ENCODE results near the gene PLEKHM3.

- TF ChIP-seq, protein P1, sequence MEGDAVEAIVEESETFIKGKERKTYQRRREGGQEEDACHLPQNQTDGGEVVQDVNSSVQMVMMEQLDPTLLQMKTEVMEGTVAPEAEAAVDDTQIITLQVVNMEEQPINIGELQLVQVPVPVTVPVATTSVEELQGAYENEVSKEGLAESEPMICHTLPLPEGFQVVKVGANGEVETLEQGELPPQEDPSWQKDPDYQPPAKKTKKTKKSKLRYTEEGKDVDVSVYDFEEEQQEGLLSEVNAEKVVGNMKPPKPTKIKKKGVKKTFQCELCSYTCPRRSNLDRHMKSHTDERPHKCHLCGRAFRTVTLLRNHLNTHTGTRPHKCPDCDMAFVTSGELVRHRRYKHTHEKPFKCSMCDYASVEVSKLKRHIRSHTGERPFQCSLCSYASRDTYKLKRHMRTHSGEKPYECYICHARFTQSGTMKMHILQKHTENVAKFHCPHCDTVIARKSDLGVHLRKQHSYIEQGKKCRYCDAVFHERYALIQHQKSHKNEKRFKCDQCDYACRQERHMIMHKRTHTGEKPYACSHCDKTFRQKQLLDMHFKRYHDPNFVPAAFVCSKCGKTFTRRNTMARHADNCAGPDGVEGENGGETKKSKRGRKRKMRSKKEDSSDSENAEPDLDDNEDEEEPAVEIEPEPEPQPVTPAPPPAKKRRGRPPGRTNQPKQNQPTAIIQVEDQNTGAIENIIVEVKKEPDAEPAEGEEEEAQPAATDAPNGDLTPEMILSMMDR (IDR thresholded peaks at IDR 0.05) = no peak
- TF ChIP-seq POLR2A (IDR thresholded peaks at IDR 0.05) = no peak
Observed at GRCh38 chr2:207929923-207930322, 95.4 kb downstream of the PLEKHM3 start.

Data from right lobe of liver (tissue), 4 donors.